AG04449 (cell line): ENCODE results near the gene ZNF554.
A peak's percentile ranks its signal among the peaks of the same experiment; 100 is the strongest.

ENCODE experiments used
- CTCF ChIA-PET: fragments of 350-600 bp; formaldehyde crosslinking; extraction: SDS; loops from one replicate; lab custom pipeline; 2021; ENCODE audit warnings: antibody characterized with exemption; lab: Yijun Ruan, JAX
- POLR2A ChIA-PET: fragments of 400-600, 350-600 bp; formaldehyde crosslinking; extraction: SDS; loops from one replicate; lab custom pipeline; 2020; ENCODE audit warnings: antibody characterized with exemption, inconsistent platforms; lab: Yijun Ruan, JAX
- DNase-seq: peaks from one replicate; pipeline ENCODE4 v3.0.0-alpha.2; 2010; ENCODE audit warnings: low read depth, low spot score
- H3K4me3 ChIP-seq: 2 replicates; pipeline ENCODE4 v1.5.1; 2011; ENCODE audit warnings: low read depth, mild to moderate bottlenecking, control low read depth, low read length
- CTCF ChIP-seq: IDR thresholded peaks from one replicate; pipeline ENCODE4 v1.5.1; 2011; ENCODE audit warnings: mild to moderate bottlenecking, moderate library complexity, low read length, control low read depth, inconsistent platforms; ENCODE audit not compliant: insufficient read depth; ENCODE audit errors: missing control alignments

ZNF554 gene

GRCh38 chr19:2820112-2820702 is 539 bp downstream of the ZNF554 start:
- POLR2A ChIA-PET: no interaction called here
- no peak for TF ChIP-seq CTCF
- no peak for DNase-seq
- CTCF ChIA-PET: interaction anchor here (0.7 to 2.2 kb wide), 10 partner anchors 10 to 172 kb away, joined by 3 to 14 read pairs (median 4); partner anchors contain the start of gene ZNF555
- H3K4me3 ChIP-seq: peak overlapping the region; percentile 75

- no peak overlapping the region for H3K4me3 ChIP-seq
- POLR2A ChIA-PET: no interaction called here
- CTCF ChIA-PET: interaction anchor here (1.9 kb wide), 1 partner anchor 12 kb away, joined by 6 read pairs; no protein-coding TSS in a partner anchor
- TF ChIP-seq CTCF: no peak
- no peak for DNase-seq
These were observed 3.2 kb downstream of the ZNF554 start for GRCh38 chr19:2822846-2823245.

- CTCF ChIA-PET: interaction anchor here (1.9 kb wide), 1 partner anchor 11 kb away, joined by 6 read pairs; no protein-coding TSS in a partner anchor
These were observed 4.0 kb downstream of the ZNF554 start for GRCh38 chr19:2823646-2824045.

GRCh38 chr19:2824129-2824528 is 4.5 kb downstream of the ZNF554 start:
- POLR2A ChIA-PET: no interaction called here
- CTCF ChIA-PET: no interaction called here

More at GRCh38 chr19:2823646-2824045, 4.0 kb downstream of the ZNF554 start:
- POLR2A ChIA-PET: no interaction called here
- no peak for TF ChIP-seq CTCF
- DNase-seq: no peak
- no peak overlapping the region for H3K4me3 ChIP-seq

DNA sequence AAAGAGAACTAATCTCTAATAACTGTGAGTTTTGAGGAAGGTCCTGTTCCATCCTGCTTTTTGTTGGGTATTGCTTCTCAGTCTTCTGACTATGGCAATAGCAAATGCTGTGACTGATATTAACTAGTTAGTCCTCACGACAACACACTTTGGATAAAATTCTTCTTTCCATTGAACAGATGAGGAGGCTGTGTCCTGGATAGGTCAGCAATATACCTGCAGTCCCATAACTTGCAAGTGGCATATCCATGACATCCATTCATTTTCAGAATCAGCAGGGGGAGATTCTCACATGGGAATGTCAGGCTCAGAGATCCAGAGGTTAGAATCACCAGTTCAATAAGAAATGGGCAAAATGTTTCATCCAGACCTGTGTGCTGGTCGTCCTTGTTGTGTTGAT is 7.4 kb downstream of the ZNF554 start:
- TF ChIP-seq CTCF: no peak
- CTCF ChIA-PET: no interaction called here
- DNase-seq: no peak
- POLR2A ChIA-PET: no interaction called here
- no peak overlapping the region for H3K4me3 ChIP-seq

More at GRCh38 chr19:2824129-2824528, 4.5 kb downstream of the ZNF554 start:
- DNase-seq: no peak
- no peak for TF ChIP-seq CTCF
- no peak overlapping the region for H3K4me3 ChIP-seq

DNA sequence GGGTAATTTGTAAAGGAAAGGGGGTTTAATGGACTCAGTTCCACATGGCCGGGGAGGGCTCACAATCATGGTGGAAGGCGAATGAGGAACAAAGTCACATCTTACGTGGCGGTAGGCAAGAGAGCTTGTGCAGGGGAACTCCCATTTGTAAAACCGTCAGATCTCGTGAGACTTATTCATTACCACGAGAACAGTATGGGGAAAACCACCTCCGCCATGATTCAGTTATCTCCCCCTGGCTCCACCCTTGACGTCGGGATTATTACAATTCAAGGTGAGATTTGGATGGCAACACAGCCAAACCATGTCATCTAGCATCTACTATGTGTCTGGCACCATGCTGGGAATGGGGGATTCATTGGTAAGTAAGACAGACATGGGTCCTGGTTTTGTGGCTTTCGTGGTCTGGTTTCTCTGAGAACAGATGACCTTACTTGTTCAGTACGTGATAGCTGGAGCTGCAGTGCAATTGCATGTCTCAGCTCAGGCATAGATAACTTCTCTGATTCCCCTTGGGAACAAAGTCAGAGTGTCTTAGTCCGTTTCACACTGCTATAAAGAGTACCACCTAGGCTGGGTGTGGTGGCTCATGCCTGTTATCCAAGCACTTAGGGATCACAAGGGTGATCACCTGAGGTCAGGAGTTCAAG is 8.3 kb downstream of the ZNF554 start:
- CTCF ChIA-PET: interaction anchor here (1.4 kb wide), 1 partner anchor 9 kb away, joined by 6 read pairs; the partner anchor contains the start of gene ZNF554
- POLR2A ChIA-PET: no interaction called here
- H3K4me3 ChIP-seq: no peak overlapping the region
- no peak for DNase-seq
- no peak for TF ChIP-seq CTCF
